ENCODE data around the gene SFT2D1.

Gene SFT2D1

DNA sequence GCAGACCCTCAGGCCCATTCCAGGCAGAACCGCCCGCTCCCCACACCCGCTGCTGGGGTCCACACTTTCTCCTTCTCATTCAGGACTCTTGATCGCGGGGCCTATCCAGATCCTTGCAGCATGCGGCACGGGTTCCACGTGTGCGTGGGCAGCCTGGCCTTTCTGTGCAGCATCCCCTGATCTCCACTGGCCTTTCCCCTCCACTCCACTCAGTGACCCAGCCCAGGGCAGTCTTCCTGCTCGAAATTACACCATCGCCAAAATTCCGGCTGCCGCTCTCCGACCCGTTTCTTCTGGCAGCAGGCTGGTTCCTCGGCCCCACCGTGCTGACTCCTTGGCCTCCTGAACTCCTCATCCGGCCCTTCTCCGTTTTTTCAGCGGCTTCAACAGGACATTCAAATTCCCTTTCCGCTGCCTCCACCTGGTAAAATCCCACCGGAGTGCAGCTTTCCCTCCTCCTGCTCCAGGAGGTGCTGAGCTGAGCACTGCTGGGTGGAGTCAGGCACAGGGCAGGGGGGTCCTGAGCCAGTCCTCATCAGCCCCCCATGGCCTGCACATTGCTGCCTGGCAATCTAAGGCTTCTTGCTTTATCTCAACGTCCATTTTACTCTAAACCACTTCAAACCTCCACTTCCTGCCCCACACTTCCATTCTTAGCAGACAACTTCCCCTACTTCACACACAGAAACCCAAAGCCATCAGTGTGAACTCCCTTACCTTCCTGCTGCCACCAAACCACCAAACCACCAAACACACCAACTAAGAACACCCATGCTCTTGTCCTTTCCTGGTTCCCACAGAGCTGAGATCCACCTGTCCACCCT, 9.0 kb downstream of the SFT2D1 start:
- DNase-seq (ENCODE audit: low read depth): no peak

- no peak for DNase-seq (ENCODE audit: low read depth)
These were observed 10.6 kb downstream of the SFT2D1 start for GRCh38 chr6:166331503-166332415.

GRCh38 chr6:166330612-166331011, 11.7 kb downstream of the SFT2D1 start:
- DNase-seq (ENCODE audit: low read depth): no peak

DNA sequence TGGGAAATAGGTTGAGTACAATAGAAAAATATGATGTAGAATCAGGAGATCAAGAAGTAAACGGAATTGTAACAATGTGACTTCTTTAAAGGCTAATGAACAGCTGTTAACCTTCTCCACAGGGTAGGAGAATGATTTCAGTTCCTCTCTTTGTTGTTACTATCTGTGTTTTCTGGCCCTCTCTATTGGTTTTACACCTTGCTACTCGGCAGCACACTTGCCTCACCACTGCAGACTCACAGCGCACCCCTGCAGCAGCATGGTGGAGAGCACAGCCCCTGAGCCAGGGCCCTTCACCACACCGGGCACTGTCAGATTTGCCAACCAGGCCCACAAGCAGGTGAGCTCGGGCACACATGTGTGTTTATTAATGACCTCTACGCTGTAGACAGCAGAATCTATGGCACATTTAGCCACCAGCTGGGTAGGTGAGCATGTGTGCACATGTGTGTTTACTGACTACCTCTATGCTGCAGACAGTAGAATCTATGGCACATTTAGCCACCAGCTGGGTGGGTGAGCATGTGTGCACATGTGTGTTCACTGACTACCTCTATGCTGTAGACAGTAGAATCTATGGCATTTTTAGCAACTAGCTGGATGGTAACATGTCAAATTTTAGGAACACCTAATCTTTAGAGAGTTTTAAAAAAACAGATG, 16.8 kb downstream of the SFT2D1 start:
- DNase-seq (ENCODE audit: low read depth): no peak

GRCh38 chr6:166323395-166323794, 18.9 kb downstream of the SFT2D1 start:
- no peak for DNase-seq (ENCODE audit: low read depth)

GRCh38 chr6:166318649-166319600, 23.4 kb downstream of the SFT2D1 start:
- DNase-seq (ENCODE audit: low read depth): no peak

DNA sequence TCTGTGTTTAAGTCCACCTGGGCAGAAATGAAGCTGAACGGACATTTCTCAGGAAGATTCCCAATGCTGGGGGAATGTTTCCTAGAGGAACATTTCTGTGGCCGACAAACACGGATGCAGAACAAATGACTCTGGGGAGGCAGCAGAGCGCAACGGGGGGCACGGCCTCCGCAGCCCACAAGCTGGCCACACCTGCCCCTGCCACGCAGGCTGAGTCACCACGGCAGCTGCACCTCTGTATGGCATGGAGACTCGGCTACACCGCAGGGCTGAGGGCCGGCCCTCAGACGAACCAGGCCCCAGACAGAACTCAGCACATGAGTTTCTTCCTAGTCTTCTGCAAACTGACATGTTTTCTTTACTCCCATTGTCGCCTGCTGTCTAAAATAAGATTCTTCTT, 24.1 kb downstream of the SFT2D1 start:
- DNase-seq (ENCODE audit: low read depth): no peak

- DNase-seq (ENCODE audit: low read depth): no peak
These were observed 24.8 kb downstream of the SFT2D1 start for GRCh38 chr6:166317261-166318212.

DNA sequence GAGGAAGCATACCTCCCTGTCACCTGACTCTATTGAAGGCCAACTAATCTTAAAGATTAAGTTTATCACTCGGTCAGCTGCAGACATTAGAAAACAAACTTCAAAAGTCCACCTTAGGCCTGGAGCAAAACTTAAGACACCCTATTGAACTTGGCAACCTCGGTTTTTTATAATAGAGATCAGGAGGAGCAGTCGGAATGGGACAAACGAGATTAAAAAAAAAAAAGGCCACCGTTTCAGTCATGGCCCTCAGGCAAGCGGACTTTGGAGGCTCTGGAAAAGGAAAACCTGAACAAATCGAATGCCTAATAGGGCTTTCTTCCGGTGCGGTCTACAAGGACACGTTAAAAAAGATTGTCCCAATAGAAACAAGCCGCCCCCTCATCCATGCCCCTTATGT, 26.9 kb downstream of the SFT2D1 start:
- no peak for DNase-seq (ENCODE audit: low read depth)

- DNase-seq (ENCODE audit: low read depth): no peak
These were observed 27.9 kb downstream of the SFT2D1 start for GRCh38 chr6:166314454-166314853.

DNA sequence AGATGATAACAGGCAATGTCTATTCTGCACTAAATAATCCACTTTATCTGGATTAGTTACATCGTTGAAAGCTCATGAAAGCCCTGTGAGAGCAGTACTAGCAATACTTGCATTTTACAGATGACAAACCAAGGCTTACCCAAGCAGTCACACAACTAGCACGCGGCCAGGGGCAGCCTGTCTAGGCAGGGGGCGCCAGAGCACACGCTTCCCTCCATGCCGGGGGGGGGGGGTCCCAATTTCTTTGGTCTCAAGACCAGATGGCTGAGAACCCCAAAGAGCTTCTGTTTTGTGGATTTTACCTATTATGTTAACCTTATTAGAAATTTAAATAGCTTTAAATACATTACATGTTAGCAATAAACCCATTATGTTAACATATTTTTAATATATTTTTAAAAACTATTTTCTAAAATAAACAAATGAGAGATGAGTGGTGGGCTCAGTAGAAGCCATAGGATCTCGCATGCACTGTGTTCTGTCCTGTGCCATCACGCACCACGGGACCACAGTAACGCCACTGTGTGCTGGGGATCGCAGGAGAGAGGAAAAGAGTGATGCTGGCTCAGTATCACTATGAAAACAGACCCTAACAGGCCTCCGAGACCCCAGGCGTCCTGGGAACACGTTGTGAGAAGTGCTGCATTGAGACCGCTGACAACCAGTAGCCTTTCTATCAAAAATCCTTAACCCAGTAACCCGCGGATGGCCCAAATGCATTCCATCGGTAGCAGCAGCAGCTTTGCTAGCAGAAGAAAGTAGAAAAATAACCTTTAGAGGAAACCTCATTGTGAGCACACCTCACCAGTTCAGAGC, 28.9 kb downstream of the SFT2D1 start:
- no peak for DNase-seq (ENCODE audit: low read depth)

DNA sequence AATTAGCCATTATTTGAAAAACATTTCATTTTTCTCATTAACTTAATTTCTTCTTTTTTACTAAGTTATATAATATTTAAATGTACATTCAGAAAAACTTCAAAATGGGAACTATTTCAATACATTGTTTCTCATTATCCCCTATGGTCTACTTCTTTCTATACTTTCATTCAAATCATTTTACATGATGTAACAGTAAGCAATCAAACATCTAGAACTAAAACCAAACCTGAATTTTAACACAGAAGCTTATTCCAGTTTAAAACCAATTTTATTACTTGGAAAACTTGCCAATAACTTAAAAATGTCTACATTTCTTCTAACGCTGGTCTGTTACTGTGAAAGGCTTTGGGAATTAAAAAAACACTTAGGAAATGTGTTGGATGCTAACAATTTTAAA, 29.5 kb downstream of the SFT2D1 start:
- no peak for DNase-seq (ENCODE audit: low read depth)

- no peak for DNase-seq (ENCODE audit: low read depth)
These were observed 31.7 kb downstream of the SFT2D1 start for GRCh38 chr6:166310634-166311033.

- no peak for DNase-seq (ENCODE audit: low read depth)
These were observed 32.4 kb downstream of the SFT2D1 start for GRCh38 chr6:166309977-166310376.

- no peak for DNase-seq (ENCODE audit: low read depth)
These were observed 33.4 kb downstream of the SFT2D1 start for GRCh38 chr6:166308769-166309589.

DNA sequence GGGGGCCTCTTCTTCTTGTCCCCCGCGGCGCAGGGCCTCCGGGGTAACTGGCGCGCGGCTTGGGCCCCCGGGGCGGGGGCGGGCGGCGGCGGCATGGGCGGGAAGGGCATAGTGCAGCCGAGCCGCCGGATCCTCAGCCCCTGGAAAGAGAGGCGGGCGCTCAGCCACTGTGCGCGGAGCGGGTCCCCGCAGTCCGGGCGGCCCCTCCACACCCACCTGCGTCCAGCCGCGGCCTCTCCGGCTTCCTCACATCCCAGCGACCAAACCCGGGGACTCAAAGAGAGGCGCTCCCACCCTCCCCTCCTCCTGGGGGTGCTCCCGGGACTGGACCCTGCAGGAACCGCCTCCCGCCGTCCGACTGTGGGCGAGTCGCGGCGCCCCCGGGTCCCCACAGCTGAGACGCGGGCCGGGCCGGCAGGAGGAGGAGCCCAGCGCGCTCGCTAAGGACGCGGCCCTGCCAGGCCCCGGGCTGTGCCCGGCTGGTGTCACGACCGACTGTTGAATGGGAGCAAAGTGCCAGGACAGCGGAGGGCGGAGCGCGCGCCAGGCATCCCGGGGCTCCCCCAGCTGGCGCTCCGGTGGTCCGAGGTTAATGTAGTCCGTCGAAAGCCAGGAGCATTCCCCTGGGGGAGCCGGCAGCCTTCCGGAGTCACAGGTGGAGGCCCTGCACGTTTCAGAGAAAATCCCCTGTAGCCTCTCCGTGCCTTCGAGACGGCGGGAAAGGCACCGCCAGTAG, 34.1 kb downstream of the SFT2D1 start, which contains the start of gene PRR18:
TSS of gene PRR18 (minus strand) at position 360 of the 736 bp plus-strand sequence. CDS start at position 110, 250 bp downstream.
- no peak for DNase-seq (ENCODE audit: low read depth)
